PC-9 (cell line): ENCODE results near the gene BRINP3.

Experiments used
- EZH2 ChIP-seq: fragments of 200-600 bp; sonication (generic); IDR thresholded peaks from 2 replicates; pipeline ENCODE4 v1.8.0; 2017; ENCODE audit warnings: antibody characterized with exemption, low read depth
- TF ChIP-seq, protein P1 (sequence below): fragments of 200-600 bp; sonication (generic); conservative IDR thresholded peaks from 2 replicates; pipeline ENCODE4 v1.6.1; 2017; ENCODE audit warnings: mixed run types, antibody characterized with exemption, mild to moderate bottlenecking, moderate library complexity

DNA sequence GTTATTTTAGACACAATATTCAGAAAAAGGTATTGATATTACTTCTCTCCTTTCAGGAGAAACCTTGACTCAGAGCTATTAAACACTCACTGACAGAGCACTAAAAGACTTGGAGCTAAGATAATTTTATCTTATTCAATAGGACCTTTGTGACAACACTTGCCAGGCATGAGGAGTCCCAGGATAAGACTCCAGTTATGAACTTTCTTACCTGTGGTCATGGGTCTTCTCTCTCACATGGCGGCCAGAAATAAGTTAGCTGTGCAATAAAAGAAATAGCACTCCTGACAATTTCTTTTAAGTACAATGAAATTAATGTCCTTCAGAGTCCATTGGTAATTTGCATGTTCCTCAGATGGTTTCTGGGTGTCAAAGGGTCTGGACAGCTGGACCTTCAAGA lies 382.1 kb downstream of the BRINP3 start:
- TF ChIP-seq, protein P1, sequence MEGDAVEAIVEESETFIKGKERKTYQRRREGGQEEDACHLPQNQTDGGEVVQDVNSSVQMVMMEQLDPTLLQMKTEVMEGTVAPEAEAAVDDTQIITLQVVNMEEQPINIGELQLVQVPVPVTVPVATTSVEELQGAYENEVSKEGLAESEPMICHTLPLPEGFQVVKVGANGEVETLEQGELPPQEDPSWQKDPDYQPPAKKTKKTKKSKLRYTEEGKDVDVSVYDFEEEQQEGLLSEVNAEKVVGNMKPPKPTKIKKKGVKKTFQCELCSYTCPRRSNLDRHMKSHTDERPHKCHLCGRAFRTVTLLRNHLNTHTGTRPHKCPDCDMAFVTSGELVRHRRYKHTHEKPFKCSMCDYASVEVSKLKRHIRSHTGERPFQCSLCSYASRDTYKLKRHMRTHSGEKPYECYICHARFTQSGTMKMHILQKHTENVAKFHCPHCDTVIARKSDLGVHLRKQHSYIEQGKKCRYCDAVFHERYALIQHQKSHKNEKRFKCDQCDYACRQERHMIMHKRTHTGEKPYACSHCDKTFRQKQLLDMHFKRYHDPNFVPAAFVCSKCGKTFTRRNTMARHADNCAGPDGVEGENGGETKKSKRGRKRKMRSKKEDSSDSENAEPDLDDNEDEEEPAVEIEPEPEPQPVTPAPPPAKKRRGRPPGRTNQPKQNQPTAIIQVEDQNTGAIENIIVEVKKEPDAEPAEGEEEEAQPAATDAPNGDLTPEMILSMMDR = no peak
- no peak for TF ChIP-seq EZH2
